Measurements from ENCODE around the gene ENAM. TPM values are rescaled to one million over a fixed set of nuclear protein-coding genes. Genes with fewer than 3 reads are reported as not detected.

Gene ENAM
- total RNA-seq, 1 donor from 2014 or later: not detected

DNA sequence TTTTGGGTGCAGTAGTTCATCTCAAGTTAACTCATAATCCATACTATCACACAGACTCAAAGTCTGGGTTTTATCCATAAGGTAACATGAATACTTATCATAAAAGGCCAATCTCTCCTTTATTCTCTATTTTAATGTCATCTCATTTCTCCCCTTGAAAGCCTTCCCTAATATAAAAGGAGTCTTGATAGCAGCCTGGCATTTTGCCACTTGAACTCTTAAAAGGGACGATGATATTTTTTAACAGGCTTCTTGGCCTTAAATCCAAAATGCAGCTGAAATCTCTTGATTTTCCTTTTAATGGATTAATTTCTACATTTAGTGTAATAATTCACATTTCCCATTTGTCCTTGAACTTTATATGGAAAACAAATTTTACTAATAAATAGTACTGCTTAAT is 46.2 kb downstream of the ENAM start:
- no peak overlapping the region for H3K4me2 ChIP-seq
- DNase-seq (ENCODE audit: low spot score): no peak
- H3K27me3 Mint-ChIP-seq (ENCODE audit: insufficient read depth, low read depth): no peaks in the 10 kb centered on the region
- TF ChIP-seq EZH2phosphoT487 (IDR thresholded peaks at IDR 0.05) (no peak), EZH2 (IDR thresholded peaks at IDR 0.05) (no peak)
- TF ChIP-seq, protein P1, sequence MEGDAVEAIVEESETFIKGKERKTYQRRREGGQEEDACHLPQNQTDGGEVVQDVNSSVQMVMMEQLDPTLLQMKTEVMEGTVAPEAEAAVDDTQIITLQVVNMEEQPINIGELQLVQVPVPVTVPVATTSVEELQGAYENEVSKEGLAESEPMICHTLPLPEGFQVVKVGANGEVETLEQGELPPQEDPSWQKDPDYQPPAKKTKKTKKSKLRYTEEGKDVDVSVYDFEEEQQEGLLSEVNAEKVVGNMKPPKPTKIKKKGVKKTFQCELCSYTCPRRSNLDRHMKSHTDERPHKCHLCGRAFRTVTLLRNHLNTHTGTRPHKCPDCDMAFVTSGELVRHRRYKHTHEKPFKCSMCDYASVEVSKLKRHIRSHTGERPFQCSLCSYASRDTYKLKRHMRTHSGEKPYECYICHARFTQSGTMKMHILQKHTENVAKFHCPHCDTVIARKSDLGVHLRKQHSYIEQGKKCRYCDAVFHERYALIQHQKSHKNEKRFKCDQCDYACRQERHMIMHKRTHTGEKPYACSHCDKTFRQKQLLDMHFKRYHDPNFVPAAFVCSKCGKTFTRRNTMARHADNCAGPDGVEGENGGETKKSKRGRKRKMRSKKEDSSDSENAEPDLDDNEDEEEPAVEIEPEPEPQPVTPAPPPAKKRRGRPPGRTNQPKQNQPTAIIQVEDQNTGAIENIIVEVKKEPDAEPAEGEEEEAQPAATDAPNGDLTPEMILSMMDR (IDR thresholded peaks at IDR 0.05): no peak
- no peak overlapping the region for H3K27ac Mint-ChIP-seq
- no peaks in the 10 kb centered on the region for H4K20me1 ChIP-seq (ENCODE audit: low read depth)
- H3K9me3 Mint-ChIP-seq: no peaks in the 10 kb centered on the region
- no peak overlapping the region for H3K4me3 ChIP-seq
- no peak overlapping the region for H2AFZ ChIP-seq (replicated peaks)
- H3K4me1 ChIP-seq: no peaks in the 10 kb centered on the region
- no peaks in the 10 kb centered on the region for H3K36me3 ChIP-seq
- H3K9me3 ChIP-seq (ENCODE audit: low read depth): no peaks in the 10 kb centered on the region
- no peaks in the 10 kb centered on the region for H3F3A ChIP-seq (ENCODE audit: low read depth)
- H3K27ac ChIP-seq: no peak overlapping the region
- H3K36me3 Mint-ChIP-seq: no peaks in the 10 kb centered on the region
- no peaks in the 10 kb centered on the region for H3K27me3 ChIP-seq
- H3K4me1 Mint-ChIP-seq: no peaks in the 10 kb centered on the region
- H3K79me2 ChIP-seq (ENCODE audit: low read depth): no peaks in the 10 kb centered on the region
- no peak overlapping the region for H3K4me3 Mint-ChIP-seq
- no peak overlapping the region for H3K9ac ChIP-seq

- no peaks in the 10 kb centered on the region for H3K9me3 Mint-ChIP-seq
- no peaks in the 10 kb centered on the region for H3K27me3 Mint-ChIP-seq (ENCODE audit: insufficient read depth, low read depth)
- Histone ChIP-seq H4K20me1 (ENCODE audit: low read depth) (no peaks in the 10 kb centered on the region), H3K4me2 (no peak overlapping the region), H3F3A (ENCODE audit: low read depth) (no peaks in the 10 kb centered on the region), H3K9ac (no peak overlapping the region), H3K36me3 (no peaks in the 10 kb centered on the region), H3K27ac (no peak overlapping the region), H2AFZ (replicated peaks) (no peak overlapping the region), H3K4me3 (no peak overlapping the region), H3K9me3 (ENCODE audit: low read depth) (no peaks in the 10 kb centered on the region), H3K4me1 (no peaks in the 10 kb centered on the region), H3K79me2 (ENCODE audit: low read depth) (no peaks in the 10 kb centered on the region), H3K27me3 (no peaks in the 10 kb centered on the region)
- no peak for DNase-seq (ENCODE audit: low spot score)
- no peaks in the 10 kb centered on the region for H3K4me1 Mint-ChIP-seq
- H3K27ac Mint-ChIP-seq: no peak overlapping the region
- TF ChIP-seq, protein P1 (IDR thresholded peaks at IDR 0.05): no peak
- TF ChIP-seq EZH2phosphoT487 (IDR thresholded peaks at IDR 0.05) (no peak), EZH2 (IDR thresholded peaks at IDR 0.05) (no peak)
- no peaks in the 10 kb centered on the region for H3K36me3 Mint-ChIP-seq
- H3K4me3 Mint-ChIP-seq: no peak overlapping the region
These were observed 48.1 kb downstream of the ENAM start for GRCh38 chr4:70676554-70677090.

- Histone ChIP-seq H3K36me3 (no peaks in the 10 kb centered on the region), H3K9ac (no peak overlapping the region), H3K4me1 (no peaks in the 10 kb centered on the region), H3K79me2 (ENCODE audit: low read depth) (no peaks in the 10 kb centered on the region), H3F3A (ENCODE audit: low read depth) (no peaks in the 10 kb centered on the region), H3K4me3 (no peak overlapping the region), H3K27me3 (no peaks in the 10 kb centered on the region), H3K27ac (no peak overlapping the region), H2AFZ (replicated peaks) (no peak overlapping the region), H4K20me1 (ENCODE audit: low read depth) (no peaks in the 10 kb centered on the region), H3K9me3 (ENCODE audit: low read depth) (no peaks in the 10 kb centered on the region), H3K4me2 (no peak overlapping the region)
- Mint-ChIP-seq H3K27me3 (ENCODE audit: insufficient read depth, low read depth) (no peaks in the 10 kb centered on the region), H3K9me3 (no peaks in the 10 kb centered on the region), H3K27ac (no peak overlapping the region), H3K4me1 (no peaks in the 10 kb centered on the region), H3K4me3 (no peak overlapping the region), H3K36me3 (no peaks in the 10 kb centered on the region)
- no peak for TF ChIP-seq EZH2phosphoT487 (IDR thresholded peaks at IDR 0.05)
- TF ChIP-seq EZH2 (IDR thresholded peaks at IDR 0.05): no peak
- TF ChIP-seq, protein P1 (IDR thresholded peaks at IDR 0.05): no peak
- DNase-seq (ENCODE audit: low spot score): no peak
These were observed 49.9 kb downstream of the ENAM start for GRCh38 chr4:70678383-70678999.

All from neural progenitor cell (in vitro differentiated cells).